ENCODE measurements around the gene TAGLN.
A peak's percentile ranks its signal among the peaks of the same experiment; 100 is the strongest.

DNA sequence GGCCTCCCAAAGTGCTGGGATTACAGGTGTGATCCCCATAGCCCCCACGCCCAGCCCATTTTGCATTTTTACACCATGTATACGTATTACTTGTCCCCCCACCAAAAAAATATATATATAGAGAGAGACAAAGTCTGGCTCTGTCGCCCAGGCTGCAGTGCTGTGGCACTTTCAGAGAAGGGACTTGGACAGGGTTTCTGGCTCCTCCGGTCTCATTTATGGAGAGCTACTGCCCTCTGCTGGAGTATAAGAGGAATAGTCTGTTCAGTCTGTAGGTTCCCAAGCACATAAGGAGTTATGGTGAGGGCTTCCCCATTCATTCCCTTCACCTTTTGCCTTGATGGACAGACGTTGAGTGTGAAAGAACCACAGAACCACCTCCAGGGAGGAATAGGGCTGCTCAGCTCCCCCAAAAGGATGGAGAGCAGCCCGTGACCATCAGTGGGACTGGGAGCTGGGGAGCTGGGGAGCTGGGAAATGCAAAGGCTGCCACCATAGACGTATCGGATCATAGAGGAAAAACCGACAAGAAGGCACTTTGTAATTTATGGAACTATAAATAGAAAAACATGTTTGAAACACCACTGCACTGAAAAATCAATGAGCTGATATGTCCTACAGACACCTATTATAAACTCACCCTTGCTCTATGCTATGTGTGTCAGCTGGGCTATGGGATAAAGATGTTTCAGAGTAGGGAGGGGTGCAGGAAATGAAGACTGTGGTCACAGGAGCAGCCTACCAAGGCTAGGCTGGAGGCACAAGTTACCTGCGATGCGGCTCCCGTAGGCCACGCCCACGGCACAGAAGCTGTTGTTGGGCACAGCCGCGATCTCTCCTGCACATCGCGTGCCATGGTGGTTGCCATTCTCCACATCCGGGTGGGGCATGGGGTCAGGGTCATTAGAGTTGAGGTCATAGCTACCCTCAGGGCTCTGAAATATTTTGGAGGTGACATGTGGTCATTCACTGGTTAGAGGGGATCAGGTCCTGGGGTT, 27.5 kb downstream of the TAGLN start:
- TF ChIP-seq, protein P1, sequence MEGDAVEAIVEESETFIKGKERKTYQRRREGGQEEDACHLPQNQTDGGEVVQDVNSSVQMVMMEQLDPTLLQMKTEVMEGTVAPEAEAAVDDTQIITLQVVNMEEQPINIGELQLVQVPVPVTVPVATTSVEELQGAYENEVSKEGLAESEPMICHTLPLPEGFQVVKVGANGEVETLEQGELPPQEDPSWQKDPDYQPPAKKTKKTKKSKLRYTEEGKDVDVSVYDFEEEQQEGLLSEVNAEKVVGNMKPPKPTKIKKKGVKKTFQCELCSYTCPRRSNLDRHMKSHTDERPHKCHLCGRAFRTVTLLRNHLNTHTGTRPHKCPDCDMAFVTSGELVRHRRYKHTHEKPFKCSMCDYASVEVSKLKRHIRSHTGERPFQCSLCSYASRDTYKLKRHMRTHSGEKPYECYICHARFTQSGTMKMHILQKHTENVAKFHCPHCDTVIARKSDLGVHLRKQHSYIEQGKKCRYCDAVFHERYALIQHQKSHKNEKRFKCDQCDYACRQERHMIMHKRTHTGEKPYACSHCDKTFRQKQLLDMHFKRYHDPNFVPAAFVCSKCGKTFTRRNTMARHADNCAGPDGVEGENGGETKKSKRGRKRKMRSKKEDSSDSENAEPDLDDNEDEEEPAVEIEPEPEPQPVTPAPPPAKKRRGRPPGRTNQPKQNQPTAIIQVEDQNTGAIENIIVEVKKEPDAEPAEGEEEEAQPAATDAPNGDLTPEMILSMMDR (conservative IDR thresholded peaks at IDR 0.05), result peak; percentile 93
- no peak for TF ChIP-seq EZH2 (IDR thresholded peaks at IDR 0.05; ENCODE audit: low read depth)
